HG03025 (cell line): Measurements from ENCODE around the gene PPFIBP2.

ENCODE experiments used
- ATAC-seq: cut with Tn5 transposase; IDR thresholded peaks from one replicate; pipeline ENCODE4 v1.9.1; 2021; ENCODE audit warnings: mild to moderate bottlenecking, moderate library complexity; ENCODE audit not compliant: unreplicated experiment, low FRiP score

Gene PPFIBP2

GRCh38 chr11:7546324-7546791 is 32.6 kb downstream of the PPFIBP2 start:
- no peak for ATAC-seq

- no peak for ATAC-seq
These were observed 33.9 kb downstream of the PPFIBP2 start for GRCh38 chr11:7547687-7548086.

- peak; percentile 65 for ATAC-seq
These were observed 35.0 kb downstream of the PPFIBP2 start for GRCh38 chr11:7548659-7549274.

- ATAC-seq, result no peak
These were observed 35.9 kb downstream of the PPFIBP2 start for GRCh38 chr11:7549681-7550080.

- no peak for ATAC-seq
These were observed 37.8 kb downstream of the PPFIBP2 start for GRCh38 chr11:7551571-7551970.

GRCh38 chr11:7552666-7553065 is 38.9 kb downstream of the PPFIBP2 start:
- no peak for ATAC-seq

- no peak for ATAC-seq
These were observed 41.4 kb downstream of the PPFIBP2 start for GRCh38 chr11:7555052-7555699.

GRCh38 chr11:7558046-7558445 is 44.2 kb downstream of the PPFIBP2 start:
- ATAC-seq, result no peak

- ATAC-seq, result no peak
These were observed 45.8 kb downstream of the PPFIBP2 start for GRCh38 chr11:7559398-7560283.

- no peak for ATAC-seq
These were observed 47.8 kb downstream of the PPFIBP2 start for GRCh38 chr11:7561562-7561961.

GRCh38 chr11:7563281-7563680 is 49.5 kb downstream of the PPFIBP2 start:
- ATAC-seq, result no peak

- no peak for ATAC-seq
These were observed 51.0 kb downstream of the PPFIBP2 start for GRCh38 chr11:7564803-7565202.

- ATAC-seq, result no peak
These were observed 53.5 kb downstream of the PPFIBP2 start for GRCh38 chr11:7567311-7567710.

- ATAC-seq, result no peak
These were observed 55.2 kb downstream of the PPFIBP2 start for GRCh38 chr11:7569044-7569443.

GRCh38 chr11:7570241-7570640 is 56.4 kb downstream of the PPFIBP2 start:
- no peak for ATAC-seq

GRCh38 chr11:7570938-7571521 is 57.2 kb downstream of the PPFIBP2 start:
- ATAC-seq, result no peak

GRCh38 chr11:7571640-7572000 is 57.8 kb downstream of the PPFIBP2 start:
- ATAC-seq, result no peak

- ATAC-seq, result no peak
These were observed 58.4 kb downstream of the PPFIBP2 start for GRCh38 chr11:7572001-7572712.

- no peak for ATAC-seq
These were observed 59.4 kb downstream of the PPFIBP2 start for GRCh38 chr11:7573193-7573557.

GRCh38 chr11:7573558-7574296 is 59.9 kb downstream of the PPFIBP2 start:
- no peak for ATAC-seq
